ENCODE data around the gene PHACTR3. TPM values are rescaled to one million over a fixed set of nuclear protein-coding genes. Genes with fewer than 3 reads are reported as not detected.

Gene PHACTR3
- total RNA-seq, 1 experiment from 2014 or later: not detected

GRCh38 chr20:59770851-59771250, 166.5 kb downstream of the PHACTR3 start:
- Histone ChIP-seq H3K27ac (ENCODE audit: low read length) (no peak overlapping the region), H3K4me1 (ENCODE audit: low read length) (no peaks in the 10 kb centered on the region), H3K4me2 (ENCODE audit: low read depth, low read length, poor library complexity, severe bottlenecking) (no peak overlapping the region), H3K9me2 (replicated peaks; ENCODE audit: insufficient read depth, low read length) (no peaks in the 10 kb centered on the region), H3K27me3 (ENCODE audit: low read length) (no peaks in the 10 kb centered on the region), H3K36me3 (ENCODE audit: insufficient read depth, low read length) (no peaks in the 10 kb centered on the region), H3K9me3 (ENCODE audit: low read length) (no peaks in the 10 kb centered on the region), H3K9ac (ENCODE audit: low read length) (no peak overlapping the region), H2AFZ (ENCODE audit: low read length) (no peak overlapping the region), H4K20me1 (ENCODE audit: insufficient read depth, low read depth, low read length) (no peaks in the 10 kb centered on the region), H3K79me2 (ENCODE audit: low read length) (no peaks in the 10 kb centered on the region), H3K4me3 (ENCODE audit: low read length) (no peak overlapping the region)
- no peak for DNase-seq

GRCh38 chr20:59771506-59772372, 167.4 kb downstream of the PHACTR3 start:
- Histone ChIP-seq H3K9ac (ENCODE audit: low read length) (no peak overlapping the region), H3K36me3 (ENCODE audit: insufficient read depth, low read length) (no peaks in the 10 kb centered on the region), H3K9me2 (replicated peaks; ENCODE audit: insufficient read depth, low read length) (no peaks in the 10 kb centered on the region), H3K27ac (ENCODE audit: low read length) (no peak overlapping the region), H3K79me2 (ENCODE audit: low read length) (no peaks in the 10 kb centered on the region), H3K4me1 (ENCODE audit: low read length) (no peaks in the 10 kb centered on the region), H4K20me1 (ENCODE audit: insufficient read depth, low read depth, low read length) (no peaks in the 10 kb centered on the region), H3K4me3 (ENCODE audit: low read length) (no peak overlapping the region), H3K9me3 (ENCODE audit: low read length) (no peaks in the 10 kb centered on the region), H2AFZ (ENCODE audit: low read length) (no peak overlapping the region), H3K4me2 (ENCODE audit: low read depth, low read length, poor library complexity, severe bottlenecking) (no peak overlapping the region), H3K27me3 (ENCODE audit: low read length) (no peaks in the 10 kb centered on the region)
- no peak for DNase-seq

GRCh38 chr20:59772373-59772705, 168.0 kb downstream of the PHACTR3 start:
- Histone ChIP-seq H3K36me3 (ENCODE audit: insufficient read depth, low read length) (no peaks in the 10 kb centered on the region), H3K79me2 (ENCODE audit: low read length) (no peaks in the 10 kb centered on the region), H3K4me3 (ENCODE audit: low read length) (no peak overlapping the region)

GRCh38 chr20:59772931-59773913, 168.9 kb downstream of the PHACTR3 start:
- no peak for DNase-seq
- Histone ChIP-seq H3K9ac (ENCODE audit: low read length) (no peak overlapping the region), H3K27me3 (ENCODE audit: low read length) (no peaks in the 10 kb centered on the region), H3K79me2 (ENCODE audit: low read length) (no peaks in the 10 kb centered on the region), H3K4me1 (ENCODE audit: low read length) (no peaks in the 10 kb centered on the region), H2AFZ (ENCODE audit: low read length) (no peak overlapping the region), H3K4me2 (ENCODE audit: low read depth, low read length, poor library complexity, severe bottlenecking) (no peak overlapping the region), H4K20me1 (ENCODE audit: insufficient read depth, low read depth, low read length) (no peaks in the 10 kb centered on the region), H3K4me3 (ENCODE audit: low read length) (no peak overlapping the region), H3K9me3 (ENCODE audit: low read length) (no peaks in the 10 kb centered on the region), H3K9me2 (replicated peaks; ENCODE audit: insufficient read depth, low read length) (no peaks in the 10 kb centered on the region), H3K36me3 (ENCODE audit: insufficient read depth, low read length) (no peaks in the 10 kb centered on the region), H3K27ac (ENCODE audit: low read length) (no peak overlapping the region)

More at GRCh38 chr20:59772373-59772705, 168.0 kb downstream of the PHACTR3 start:
- Histone ChIP-seq H3K4me2 (ENCODE audit: low read depth, low read length, poor library complexity, severe bottlenecking) (no peak overlapping the region), H3K27me3 (ENCODE audit: low read length) (no peaks in the 10 kb centered on the region), H3K27ac (ENCODE audit: low read length) (no peak overlapping the region), H4K20me1 (ENCODE audit: insufficient read depth, low read depth, low read length) (no peaks in the 10 kb centered on the region), H3K9me2 (replicated peaks; ENCODE audit: insufficient read depth, low read length) (no peaks in the 10 kb centered on the region), H3K9ac (ENCODE audit: low read length) (no peak overlapping the region), H3K9me3 (ENCODE audit: low read length) (no peaks in the 10 kb centered on the region), H2AFZ (ENCODE audit: low read length) (no peak overlapping the region), H3K4me1 (ENCODE audit: low read length) (no peaks in the 10 kb centered on the region)
- DNase-seq: no peak

GRCh38 chr20:59774204-59774641, 169.9 kb downstream of the PHACTR3 start:
- Histone ChIP-seq H2AFZ (ENCODE audit: low read length) (no peak overlapping the region), H3K9me3 (ENCODE audit: low read length) (no peaks in the 10 kb centered on the region), H3K36me3 (ENCODE audit: insufficient read depth, low read length) (no peaks in the 10 kb centered on the region), H3K27me3 (ENCODE audit: low read length) (no peaks in the 10 kb centered on the region), H3K4me2 (ENCODE audit: low read depth, low read length, poor library complexity, severe bottlenecking) (no peak overlapping the region), H4K20me1 (ENCODE audit: insufficient read depth, low read depth, low read length) (no peaks in the 10 kb centered on the region), H3K9me2 (replicated peaks; ENCODE audit: insufficient read depth, low read length) (no peaks in the 10 kb centered on the region), H3K4me1 (ENCODE audit: low read length) (no peaks in the 10 kb centered on the region), H3K79me2 (ENCODE audit: low read length) (no peaks in the 10 kb centered on the region), H3K4me3 (ENCODE audit: low read length) (no peak overlapping the region), H3K9ac (ENCODE audit: low read length) (no peak overlapping the region), H3K27ac (ENCODE audit: low read length) (no peak overlapping the region)
- no peak for DNase-seq

- no peaks in the 10 kb centered on the region for H3K9me3 ChIP-seq (ENCODE audit: low read length)
- no peak overlapping the region for H3K4me3 ChIP-seq (ENCODE audit: low read length)
- H3K9me2 ChIP-seq (replicated peaks; ENCODE audit: insufficient read depth, low read length): no peaks in the 10 kb centered on the region
- H4K20me1 ChIP-seq (ENCODE audit: insufficient read depth, low read depth, low read length): no peaks in the 10 kb centered on the region
- H3K4me1 ChIP-seq (ENCODE audit: low read length): no peaks in the 10 kb centered on the region
- no peak overlapping the region for H3K4me2 ChIP-seq (ENCODE audit: low read depth, low read length, poor library complexity, severe bottlenecking)
- H3K79me2 ChIP-seq (ENCODE audit: low read length): no peaks in the 10 kb centered on the region
- H3K36me3 ChIP-seq (ENCODE audit: insufficient read depth, low read length): no peaks in the 10 kb centered on the region
- H3K9ac ChIP-seq (ENCODE audit: low read length): no peak overlapping the region
- no peak overlapping the region for H3K27ac ChIP-seq (ENCODE audit: low read length)
- no peak overlapping the region for H2AFZ ChIP-seq (ENCODE audit: low read length)
- DNase-seq: no peak
- H3K27me3 ChIP-seq (ENCODE audit: low read length): no peaks in the 10 kb centered on the region
Observed at GRCh38 chr20:59774921-59775686, 170.8 kb downstream of the PHACTR3 start.

GRCh38 chr20:59775687-59776055, 171.3 kb downstream of the PHACTR3 start:
- H4K20me1 ChIP-seq (ENCODE audit: insufficient read depth, low read depth, low read length): no peaks in the 10 kb centered on the region
- no peak overlapping the region for H2AFZ ChIP-seq (ENCODE audit: low read length)
- no peak overlapping the region for H3K4me3 ChIP-seq (ENCODE audit: low read length)
- no peaks in the 10 kb centered on the region for H3K27me3 ChIP-seq (ENCODE audit: low read length)
- H3K9me3 ChIP-seq (ENCODE audit: low read length): no peaks in the 10 kb centered on the region
- H3K4me2 ChIP-seq (ENCODE audit: low read depth, low read length, poor library complexity, severe bottlenecking): no peak overlapping the region
- no peaks in the 10 kb centered on the region for H3K4me1 ChIP-seq (ENCODE audit: low read length)
- no peak for DNase-seq
- no peak overlapping the region for H3K27ac ChIP-seq (ENCODE audit: low read length)
- H3K9ac ChIP-seq (ENCODE audit: low read length): no peak overlapping the region
- no peaks in the 10 kb centered on the region for H3K9me2 ChIP-seq (replicated peaks; ENCODE audit: insufficient read depth, low read length)
- H3K36me3 ChIP-seq (ENCODE audit: insufficient read depth, low read length): no peaks in the 10 kb centered on the region
- no peaks in the 10 kb centered on the region for H3K79me2 ChIP-seq (ENCODE audit: low read length)
